NB4 (cell line): ENCODE measurements around the gene SCN7A.

Source experiments
- DNase-seq: peaks from one replicate; pipeline ENCODE4 v3.0.0; 2010; ENCODE audit warnings: low read depth
- H3K4me3 ChIP-seq: one replicate; pipeline ENCODE4 v1.5.1; 2011; ENCODE audit warnings: mild to moderate bottlenecking, low read depth, low read length, moderate library complexity
- CTCF ChIP-seq: IDR thresholded peaks from one replicate; pipeline ENCODE4 v1.5.1; 2012; ENCODE audit warnings: low read depth, low read length
- MAX ChIP-seq: IDR thresholded peaks from 2 replicates; pipeline ENCODE4 v1.6.1; 2011; ENCODE audit warnings: low read depth, low read length
- MYC ChIP-seq: IDR thresholded peaks from 2 replicates; pipeline ENCODE4 v1.6.1; 2011; ENCODE audit warnings: low read depth, low read length
- POLR2A ChIP-seq: IDR thresholded peaks from 2 replicates; pipeline ENCODE4 v1.6.1; 2011; ENCODE audit warnings: mild to moderate bottlenecking; ENCODE audit not compliant: insufficient read length; ENCODE audit errors: extremely low read depth

SCN7A gene

GRCh38 chr2:166405569-166405926 lies 88.5 kb downstream of the SCN7A start:
- DNase-seq: no peak
- H3K4me3 ChIP-seq: no peak overlapping the region
- TF ChIP-seq POLR2A (no peak), MYC (no peak), CTCF (no peak), MAX (no peak)

GRCh38 chr2:166404831-166405568 lies 89.0 kb downstream of the SCN7A start:
- TF ChIP-seq MAX (no peak), CTCF (no peak), POLR2A (no peak), MYC (no peak)
- no peak overlapping the region for H3K4me3 ChIP-seq
- no peak for DNase-seq

- DNase-seq: no peak
- no peak overlapping the region for H3K4me3 ChIP-seq
- no peak for TF ChIP-seq POLR2A
- no peak for TF ChIP-seq MYC
- no peak for TF ChIP-seq CTCF
- TF ChIP-seq MAX: no peak
Observed at GRCh38 chr2:166394245-166394644, 99.8 kb downstream of the SCN7A start.

GRCh38 chr2:166393008-166393407 lies 101.0 kb downstream of the SCN7A start:
- DNase-seq: no peak
- H3K4me3 ChIP-seq: no peak overlapping the region
- TF ChIP-seq POLR2A: no peak
- no peak for TF ChIP-seq MAX
- no peak for TF ChIP-seq CTCF
- no peak for TF ChIP-seq MYC

GRCh38 chr2:166388481-166389070 lies 105.5 kb downstream of the SCN7A start:
- no peak for DNase-seq
- TF ChIP-seq POLR2A (no peak), MYC (no peak), CTCF (no peak), MAX (no peak)

GRCh38 chr2:166385313-166385712 lies 108.7 kb downstream of the SCN7A start:
- no peak overlapping the region for H3K4me3 ChIP-seq
- no peak for TF ChIP-seq CTCF
- no peak for TF ChIP-seq MAX
- no peak for TF ChIP-seq POLR2A
- no peak for TF ChIP-seq MYC
- DNase-seq: no peak

More at GRCh38 chr2:166388481-166389070, 105.5 kb downstream of the SCN7A start:
- no peak overlapping the region for H3K4me3 ChIP-seq
